WTC11 (cell line): ENCODE data around the gene BSX. TPM values are rescaled to one million over a fixed set of nuclear protein-coding genes. Genes with fewer than 3 reads are reported as not detected.

ENCODE experiments used
- ATAC-seq: fragments of 200-7000 bp; cut with Tn5 transposase; 2 replicates; pipeline ENCODE4 v1.10.0; 2021; ENCODE audit warnings: mild to moderate bottlenecking, moderate library complexity
- CTCF ChIA-PET: fragments of 300-600 bp; sonication (Branson Sonifier 250); formaldehyde crosslinking; loops from one replicate; lab custom pipeline; 2021; ENCODE audit warnings: antibody characterized with exemption; lab: Charles Lee
- POLR2A ChIA-PET: fragments of 350-600 bp; sonication (Branson Sonifier 250); formaldehyde crosslinking; loops from one replicate; lab custom pipeline; 2021; ENCODE audit warnings: antibody characterized with exemption; lab: Charles Lee
- DNase-seq: peaks from one replicate; pipeline ENCODE4 v3.0.0; 2021; ENCODE audit warnings: low spot score
- H3K27ac Mint-ChIP-seq: 2 replicates; pipeline ENCODE4 v1.8.0; 2021; ENCODE audit warnings: mixed read lengths
- H3K27me3 Mint-ChIP-seq: 2 replicates; pipeline ENCODE4 v1.8.0; 2021; ENCODE audit warnings: low read depth, mild to moderate bottlenecking, moderate library complexity, mixed read lengths
- H3K36me3 Mint-ChIP-seq: 2 replicates; pipeline ENCODE4 v1.8.0; 2021; ENCODE audit warnings: mixed read lengths
- H3K4me1 Mint-ChIP-seq: 2 replicates; pipeline ENCODE4 v1.8.0; 2022; ENCODE audit warnings: mixed read lengths
- H3K4me3 Mint-ChIP-seq: 2 replicates; pipeline ENCODE4 v1.8.0; 2021; ENCODE audit warnings: mild to moderate bottlenecking, moderate library complexity, mixed read lengths
- H3K9me3 Mint-ChIP-seq: 2 replicates; pipeline ENCODE4 v1.8.0; 2021; ENCODE audit warnings: mixed read lengths
- ATF1 ChIP-seq: sonication (generic); formaldehyde crosslinking; IDR thresholded peaks from 2 replicates; pipeline ENCODE4 v1.8.1; 2023; ENCODE audit warnings: mild to moderate bottlenecking, moderate library complexity, missing genetic modification reagents
- CREB1 ChIP-seq: sonication (generic); formaldehyde crosslinking; IDR thresholded peaks from 2 replicates; pipeline ENCODE4 v1.8.0; 2023; ENCODE audit warnings: mild to moderate bottlenecking, missing genetic modification reagents
- GTF2I ChIP-seq: fragments of 250-450 bp; sonication (Bioruptor Pico); conservative IDR thresholded peaks from 2 replicates; pipeline ENCODE4 v1.4.0; 2021; ENCODE audit warnings: mild to moderate bottlenecking
- JAZF1 ChIP-seq: fragments of 250-450 bp; sonication (Bioruptor Pico); IDR thresholded peaks from 2 replicates; pipeline ENCODE4 v1.9.0; 2021; ENCODE audit warnings: moderate library complexity, mild to moderate bottlenecking, inconsistent platforms
- MXD4 ChIP-seq: fragments of 250-450 bp; sonication (Bioruptor Pico); IDR thresholded peaks from 2 replicates; pipeline ENCODE4 v1.8.0; 2021; ENCODE audit warnings: mild to moderate bottlenecking, moderate library complexity, borderline replicate concordance
- NFATC4 ChIP-seq: fragments of 250-450 bp; sonication (Bioruptor Pico); IDR thresholded peaks from 2 replicates; pipeline ENCODE4 v1.9.0; 2021; ENCODE audit warnings: mild to moderate bottlenecking
- NR3C1 ChIP-seq: sonication (generic); formaldehyde crosslinking; conservative IDR thresholded peaks from 2 replicates; pipeline ENCODE4 v1.8.1; 2023; ENCODE audit warnings: low read depth, mild to moderate bottlenecking, missing genetic modification reagents
- PRRX2 ChIP-seq: fragments of 250-450 bp; sonication (Bioruptor Pico); IDR thresholded peaks from 2 replicates; pipeline ENCODE4 v1.8.0; 2021; ENCODE audit warnings: mild to moderate bottlenecking
- ZNF232 ChIP-seq: sonication (generic); formaldehyde crosslinking; IDR thresholded peaks from 2 replicates; pipeline ENCODE4 v1.8.0; 2022; ENCODE audit warnings: mild to moderate bottlenecking, missing genetic modification reagents
- ZNF317 ChIP-seq: sonication (generic); formaldehyde crosslinking; IDR thresholded peaks from 2 replicates; pipeline ENCODE4 v1.8.1; 2023; ENCODE audit warnings: low read depth, mild to moderate bottlenecking, moderate library complexity, missing genetic modification reagents, borderline replicate concordance
- ZNF423 ChIP-seq: fragments of 250-450 bp; sonication (Bioruptor Pico); IDR thresholded peaks from 2 replicates; pipeline ENCODE4 v2.1.2; 2022; ENCODE audit warnings: mild to moderate bottlenecking, moderate library complexity
- ZNF532 ChIP-seq: fragments of 250-450 bp; sonication (Bioruptor Pico); IDR thresholded peaks from 2 replicates; pipeline ENCODE4 v1.9.0; 2021; ENCODE audit warnings: mild to moderate bottlenecking, borderline replicate concordance
- ZNF671 ChIP-seq: fragments of 250-450 bp; sonication (Bioruptor Pico); IDR thresholded peaks from 2 replicates; pipeline ENCODE4 v1.8.0; 2021; ENCODE audit warnings: mild to moderate bottlenecking
- ZSCAN18 ChIP-seq: fragments of 250-450 bp; sonication (Bioruptor Pico); IDR thresholded peaks from 2 replicates; pipeline ENCODE4 v2.1.2; 2022; ENCODE audit warnings: mild to moderate bottlenecking, moderate library complexity
- total RNA-seq: library from RNA; stranded (reverse); gene quantifications from 3 replicates; pipeline ENCODE4 v1.2.3, GENCODE V29; 2021
- TF ChIP-seq, protein P1 (sequence below): sonication (generic); formaldehyde crosslinking; IDR thresholded peaks from 2 replicates; pipeline ENCODE4 v1.8.0; 2022; ENCODE audit warnings: mild to moderate bottlenecking, missing genetic modification reagents
- TF ChIP-seq, protein P2 (sequence below): sonication (generic); formaldehyde crosslinking; IDR thresholded peaks from 2 replicates; pipeline ENCODE4 v1.8.0; 2022; ENCODE audit warnings: mild to moderate bottlenecking, missing genetic modification reagents
- TF ChIP-seq, protein P3 (sequence below): sonication (generic); formaldehyde crosslinking; IDR thresholded peaks from 2 replicates; pipeline ENCODE4 v1.8.1; 2022; ENCODE audit warnings: missing genetic modification reagents, borderline replicate concordance
- TF ChIP-seq, protein P4 (sequence below): sonication (generic); formaldehyde crosslinking; conservative IDR thresholded peaks from 2 replicates; pipeline ENCODE4 v1.8.1; 2023; ENCODE audit warnings: mild to moderate bottlenecking, low read depth, missing genetic modification reagents, moderate library complexity

The BSX gene
- total RNA-seq, 1 experiment from 2014 or later: not detected

DNA sequence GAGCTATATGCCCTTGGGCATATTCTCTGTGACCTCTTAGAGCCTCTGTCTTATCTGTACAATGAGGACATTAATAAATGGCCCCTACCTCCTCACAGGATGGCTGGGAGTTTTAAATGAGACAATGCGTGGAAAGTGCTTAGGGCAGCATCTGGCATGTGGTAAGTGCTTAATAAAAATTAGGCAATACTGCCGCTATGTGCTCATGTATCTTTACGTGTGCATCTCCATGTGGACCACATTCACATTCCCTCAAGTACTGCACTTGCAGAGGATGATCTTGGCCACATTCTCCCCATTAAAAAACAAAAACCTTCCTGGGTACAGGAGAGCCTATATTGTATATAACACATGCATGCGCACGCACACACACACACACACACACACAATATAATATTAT is 19.1 kb upstream of the BSX start:
- POLR2A ChIA-PET: no interaction called here
- peaks cover 13% of the 10 kb centered on the region for H3K4me1 Mint-ChIP-seq
- no peaks in the 10 kb centered on the region for H3K9me3 Mint-ChIP-seq
- H3K27me3 Mint-ChIP-seq: no peaks in the 10 kb centered on the region; the same call in 1 of the 2 replicates
- H3K27ac Mint-ChIP-seq: no peak overlapping the region
- TF ChIP-seq MXD4 (CRISPR knock-in tag) (no peak), ATF1 (CRISPR knock-in tag) (no peak), ZNF232 (CRISPR knock-in tag) (no peak), ZSCAN18 (CRISPR knock-in tag) (no peak), ZNF423 (no peak), PRRX2 (no peak), NFATC4 (no peak), CREB1 (no peak), ZNF671 (CRISPR knock-in tag) (no peak), GTF2I (CRISPR knock-in tag) (no peak)
- TF ChIP-seq, protein P1, sequence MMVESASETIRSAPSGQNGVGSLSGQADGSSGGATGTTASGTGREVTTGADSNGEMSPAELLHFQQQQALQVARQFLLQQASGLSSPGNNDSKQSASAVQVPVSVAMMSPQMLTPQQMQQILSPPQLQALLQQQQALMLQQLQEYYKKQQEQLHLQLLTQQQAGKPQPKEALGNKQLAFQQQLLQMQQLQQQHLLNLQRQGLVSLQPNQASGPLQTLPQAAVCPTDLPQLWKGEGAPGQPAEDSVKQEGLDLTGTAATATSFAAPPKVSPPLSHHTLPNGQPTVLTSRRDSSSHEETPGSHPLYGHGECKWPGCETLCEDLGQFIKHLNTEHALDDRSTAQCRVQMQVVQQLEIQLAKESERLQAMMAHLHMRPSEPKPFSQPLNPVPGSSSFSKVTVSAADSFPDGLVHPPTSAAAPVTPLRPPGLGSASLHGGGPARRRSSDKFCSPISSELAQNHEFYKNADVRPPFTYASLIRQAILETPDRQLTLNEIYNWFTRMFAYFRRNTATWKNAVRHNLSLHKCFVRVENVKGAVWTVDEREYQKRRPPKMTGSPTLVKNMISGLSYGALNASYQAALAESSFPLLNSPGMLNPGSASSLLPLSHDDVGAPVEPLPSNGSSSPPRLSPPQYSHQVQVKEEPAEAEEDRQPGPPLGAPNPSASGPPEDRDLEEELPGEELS (CRISPR knock-in tag): no peak
- TF ChIP-seq, protein P2, sequence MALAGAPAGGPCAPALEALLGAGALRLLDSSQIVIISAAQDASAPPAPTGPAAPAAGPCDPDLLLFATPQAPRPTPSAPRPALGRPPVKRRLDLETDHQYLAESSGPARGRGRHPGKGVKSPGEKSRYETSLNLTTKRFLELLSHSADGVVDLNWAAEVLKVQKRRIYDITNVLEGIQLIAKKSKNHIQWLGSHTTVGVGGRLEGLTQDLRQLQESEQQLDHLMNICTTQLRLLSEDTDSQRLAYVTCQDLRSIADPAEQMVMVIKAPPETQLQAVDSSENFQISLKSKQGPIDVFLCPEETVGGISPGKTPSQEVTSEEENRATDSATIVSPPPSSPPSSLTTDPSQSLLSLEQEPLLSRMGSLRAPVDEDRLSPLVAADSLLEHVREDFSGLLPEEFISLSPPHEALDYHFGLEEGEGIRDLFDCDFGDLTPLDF: no peak
- TF ChIP-seq, protein P3, sequence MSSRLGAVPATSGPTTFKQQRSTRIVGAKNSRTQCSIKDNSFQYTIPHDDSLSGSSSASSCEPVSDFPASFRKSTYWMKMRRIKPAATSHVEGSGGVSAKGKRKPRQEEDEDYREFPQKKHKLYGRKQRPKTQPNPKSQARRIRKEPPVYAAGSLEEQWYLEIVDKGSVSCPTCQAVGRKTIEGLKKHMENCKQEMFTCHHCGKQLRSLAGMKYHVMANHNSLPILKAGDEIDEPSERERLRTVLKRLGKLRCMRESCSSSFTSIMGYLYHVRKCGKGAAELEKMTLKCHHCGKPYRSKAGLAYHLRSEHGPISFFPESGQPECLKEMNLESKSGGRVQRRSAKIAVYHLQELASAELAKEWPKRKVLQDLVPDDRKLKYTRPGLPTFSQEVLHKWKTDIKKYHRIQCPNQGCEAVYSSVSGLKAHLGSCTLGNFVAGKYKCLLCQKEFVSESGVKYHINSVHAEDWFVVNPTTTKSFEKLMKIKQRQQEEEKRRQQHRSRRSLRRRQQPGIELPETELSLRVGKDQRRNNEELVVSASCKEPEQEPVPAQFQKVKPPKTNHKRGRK: no peak
- CTCF ChIA-PET: interaction anchor here (0.6 kb wide), 1 partner anchor 102 kb away, joined by 3 read pairs; no protein-coding TSS in a partner anchor
- no peak overlapping the region for H3K4me3 Mint-ChIP-seq
- no peak for ATAC-seq
- no peak for DNase-seq
- no peaks in the 10 kb centered on the region for H3K36me3 Mint-ChIP-seq

- ATAC-seq (peak; percentile 71), DNase-seq (no peak)
- CTCF ChIA-PET: interaction anchor here (0.9 kb wide), 1 partner anchor 22 kb away, joined by 3 read pairs; no protein-coding TSS in a partner anchor
- Mint-ChIP-seq H3K27me3 (no peaks in the 10 kb centered on the region; the same call in 1 of the 2 replicates), H3K4me1 (peaks cover 13% of the 10 kb centered on the region), H3K9me3 (no peaks in the 10 kb centered on the region), H3K27ac (no peak overlapping the region), H3K36me3 (no peaks in the 10 kb centered on the region), H3K4me3 (no peak overlapping the region)
- POLR2A ChIA-PET: no interaction called here
- no peak for TF ChIP-seq JAZF1
- TF ChIP-seq, protein P1 (CRISPR knock-in tag): no peak
- TF ChIP-seq, protein P4, sequence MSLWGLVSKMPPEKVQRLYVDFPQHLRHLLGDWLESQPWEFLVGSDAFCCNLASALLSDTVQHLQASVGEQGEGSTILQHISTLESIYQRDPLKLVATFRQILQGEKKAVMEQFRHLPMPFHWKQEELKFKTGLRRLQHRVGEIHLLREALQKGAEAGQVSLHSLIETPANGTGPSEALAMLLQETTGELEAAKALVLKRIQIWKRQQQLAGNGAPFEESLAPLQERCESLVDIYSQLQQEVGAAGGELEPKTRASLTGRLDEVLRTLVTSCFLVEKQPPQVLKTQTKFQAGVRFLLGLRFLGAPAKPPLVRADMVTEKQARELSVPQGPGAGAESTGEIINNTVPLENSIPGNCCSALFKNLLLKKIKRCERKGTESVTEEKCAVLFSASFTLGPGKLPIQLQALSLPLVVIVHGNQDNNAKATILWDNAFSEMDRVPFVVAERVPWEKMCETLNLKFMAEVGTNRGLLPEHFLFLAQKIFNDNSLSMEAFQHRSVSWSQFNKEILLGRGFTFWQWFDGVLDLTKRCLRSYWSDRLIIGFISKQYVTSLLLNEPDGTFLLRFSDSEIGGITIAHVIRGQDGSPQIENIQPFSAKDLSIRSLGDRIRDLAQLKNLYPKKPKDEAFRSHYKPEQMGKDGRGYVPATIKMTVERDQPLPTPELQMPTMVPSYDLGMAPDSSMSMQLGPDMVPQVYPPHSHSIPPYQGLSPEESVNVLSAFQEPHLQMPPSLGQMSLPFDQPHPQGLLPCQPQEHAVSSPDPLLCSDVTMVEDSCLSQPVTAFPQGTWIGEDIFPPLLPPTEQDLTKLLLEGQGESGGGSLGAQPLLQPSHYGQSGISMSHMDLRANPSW: no peak
- no peak for TF ChIP-seq ZNF317 (CRISPR knock-in tag)
- peak; percentile 44; the same call in 1 of the 2 replicates for TF ChIP-seq ZNF423
- TF ChIP-seq NFATC4: no peak
- TF ChIP-seq NR3C1 (CRISPR knock-in tag): no peak
- TF ChIP-seq ZNF532 (CRISPR knock-in tag): no peak
These were observed 17.2 kb upstream of the BSX start for GRCh38 chr11:122998727-122999366.
